Thoracic aorta (tissue), 2 donors: ENCODE measurements around the gene PTPRO. TPM values are rescaled to one million over a fixed set of nuclear protein-coding genes. Genes with fewer than 3 reads are reported as not detected.

Experiments
- ATAC-seq: fragments of 150-250 bp; one replicate; pipeline ENCODE4 v1.8.0; 2017; ENCODE audit warnings: low read depth; ENCODE audit not compliant: insufficient number of reproducible peaks, low FRiP score
- DNase-seq: peaks from one replicate; pipeline ENCODE4 v3.0.0-alpha.2; 2020; ENCODE audit warnings: low spot score
- H3K27ac ChIP-seq, 2 donors: fragments of 200-600 bp; sonication (generic); 1 replicate in 1 of 2; 2 replicates in 1 of 2; pipeline ENCODE4 v1.5.1; 2016; ENCODE audit warnings: mild to moderate bottlenecking in 2 of 2, moderate library complexity in 2 of 2
- H3K27me3 ChIP-seq: fragments of 200-600 bp; sonication (generic); replicated peaks from 2 replicates; pipeline ENCODE4 v1.6.0; 2016; ENCODE audit warnings: mild to moderate bottlenecking; ENCODE audit not compliant: insufficient read depth
- H3K36me3 ChIP-seq: fragments of 200-600 bp; sonication (generic); one replicate; pipeline ENCODE4 v1.5.1; 2016
- H3K4me1 ChIP-seq, 2 donors: fragments of 200-600 bp; sonication (generic); 1 replicate in 1 of 2; 2 replicates in 1 of 2; pipeline versions ENCODE4 v1.5.1 to v1.6.0; 2016; ENCODE audit warnings: low read depth in 2 of 2, mild to moderate bottlenecking in 1 of 2; ENCODE audit not compliant: control insufficient read depth in 1 of 2
- H3K4me3 ChIP-seq: fragments of 200-600 bp; sonication (generic); 2 replicates; pipeline ENCODE4 v1.5.1; 2016; ENCODE audit warnings: mild to moderate bottlenecking
- H3K9me3 ChIP-seq: fragments of 200-600 bp; sonication (generic); 2 replicates; pipeline ENCODE4 v1.5.1; 2016
- total RNA-seq, 2 donors: library from RNA; depleted of rRNA; stranded (reverse); fragments of >200 nt; gene quantifications; one replicate each; pipeline versions ENCODE4 v1.1.0 to v1.2.3, GENCODE V29; 2016
- TF ChIP-seq, protein P1 (sequence below): fragments of 200-600 bp; sonication (generic); IDR thresholded peaks from one replicate; pipeline ENCODE4 v1.5.1; 2019; ENCODE audit warnings: antibody characterized with exemption

PTPRO gene
- total RNA-seq, 2 donors from 2014 or later = 11.9 to 19.5 TPM

- Histone ChIP-seq H3K27ac (no peak overlapping the region), H3K27me3 (no peaks in the 10 kb centered on the region), H3K4me3 (no peak overlapping the region), H3K4me1 (no peaks in the 10 kb centered on the region), H3K36me3 (no peaks in the 10 kb centered on the region), H3K9me3 (no peaks in the 10 kb centered on the region)
- DNase-seq (no peak), ATAC-seq (no peak)
- TF ChIP-seq, protein P1, sequence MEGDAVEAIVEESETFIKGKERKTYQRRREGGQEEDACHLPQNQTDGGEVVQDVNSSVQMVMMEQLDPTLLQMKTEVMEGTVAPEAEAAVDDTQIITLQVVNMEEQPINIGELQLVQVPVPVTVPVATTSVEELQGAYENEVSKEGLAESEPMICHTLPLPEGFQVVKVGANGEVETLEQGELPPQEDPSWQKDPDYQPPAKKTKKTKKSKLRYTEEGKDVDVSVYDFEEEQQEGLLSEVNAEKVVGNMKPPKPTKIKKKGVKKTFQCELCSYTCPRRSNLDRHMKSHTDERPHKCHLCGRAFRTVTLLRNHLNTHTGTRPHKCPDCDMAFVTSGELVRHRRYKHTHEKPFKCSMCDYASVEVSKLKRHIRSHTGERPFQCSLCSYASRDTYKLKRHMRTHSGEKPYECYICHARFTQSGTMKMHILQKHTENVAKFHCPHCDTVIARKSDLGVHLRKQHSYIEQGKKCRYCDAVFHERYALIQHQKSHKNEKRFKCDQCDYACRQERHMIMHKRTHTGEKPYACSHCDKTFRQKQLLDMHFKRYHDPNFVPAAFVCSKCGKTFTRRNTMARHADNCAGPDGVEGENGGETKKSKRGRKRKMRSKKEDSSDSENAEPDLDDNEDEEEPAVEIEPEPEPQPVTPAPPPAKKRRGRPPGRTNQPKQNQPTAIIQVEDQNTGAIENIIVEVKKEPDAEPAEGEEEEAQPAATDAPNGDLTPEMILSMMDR = no peak
Observed at GRCh38 chr12:15341371-15341770, 19.1 kb downstream of the PTPRO start.

- Histone ChIP-seq H3K4me3 (no peak overlapping the region), H3K27ac (no peak overlapping the region), H3K27me3 (no peaks in the 10 kb centered on the region), H3K4me1 (no peaks in the 10 kb centered on the region), H3K9me3 (no peaks in the 10 kb centered on the region), H3K36me3 (no peaks in the 10 kb centered on the region)
- TF ChIP-seq, protein P1 = no peak
- ATAC-seq = no peak
- no peak for DNase-seq
Observed at GRCh38 chr12:15344561-15344960, 22.3 kb downstream of the PTPRO start.

DNA sequence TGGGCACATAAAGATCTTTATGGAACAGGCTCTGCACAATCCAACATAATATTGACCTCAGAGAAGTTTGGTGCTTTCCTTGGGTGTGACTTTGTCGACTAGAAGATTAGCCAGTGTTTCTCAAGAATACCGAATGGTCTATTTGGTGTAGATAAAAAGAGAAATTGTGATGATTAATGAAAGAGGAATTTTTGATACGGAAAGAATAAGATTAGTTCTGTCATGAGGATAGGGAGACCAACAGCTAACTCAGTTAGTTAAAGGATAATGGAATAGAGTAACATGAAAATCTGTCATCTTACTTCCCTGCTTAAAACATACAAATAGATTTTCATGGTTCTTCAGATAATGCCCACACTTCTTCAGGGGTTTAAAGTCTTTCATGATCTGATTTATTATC lies 24.2 kb downstream of the PTPRO start:
- no peaks in the 10 kb centered on the region for H3K27me3 ChIP-seq
- TF ChIP-seq, protein P1 = no peak
- H3K4me1 ChIP-seq = peaks cover 0 to 13% of the 10 kb centered on the region in 2 donors
- H3K4me3 ChIP-seq = no peak overlapping the region
- ATAC-seq = no peak
- DNase-seq = no peak
- no peaks in the 10 kb centered on the region for H3K9me3 ChIP-seq
- no peak overlapping the region for H3K27ac ChIP-seq
- no peaks in the 10 kb centered on the region for H3K36me3 ChIP-seq

GRCh38 chr12:15350643-15351042 lies 28.3 kb downstream of the PTPRO start:
- no peaks in the 10 kb centered on the region for H3K27me3 ChIP-seq
- H3K4me1 ChIP-seq = peaks cover 0 to 15% of the 10 kb centered on the region in 2 donors
- peak overlapping the region; percentile 43 for H3K4me3 ChIP-seq
- no peaks in the 10 kb centered on the region for H3K36me3 ChIP-seq
- DNase-seq (no peak), ATAC-seq (no peak)
- peak overlapping the region in 1 of 2 donors; percentile 7 for H3K27ac ChIP-seq
- TF ChIP-seq, protein P1 = no peak
- no peaks in the 10 kb centered on the region for H3K9me3 ChIP-seq

DNA sequence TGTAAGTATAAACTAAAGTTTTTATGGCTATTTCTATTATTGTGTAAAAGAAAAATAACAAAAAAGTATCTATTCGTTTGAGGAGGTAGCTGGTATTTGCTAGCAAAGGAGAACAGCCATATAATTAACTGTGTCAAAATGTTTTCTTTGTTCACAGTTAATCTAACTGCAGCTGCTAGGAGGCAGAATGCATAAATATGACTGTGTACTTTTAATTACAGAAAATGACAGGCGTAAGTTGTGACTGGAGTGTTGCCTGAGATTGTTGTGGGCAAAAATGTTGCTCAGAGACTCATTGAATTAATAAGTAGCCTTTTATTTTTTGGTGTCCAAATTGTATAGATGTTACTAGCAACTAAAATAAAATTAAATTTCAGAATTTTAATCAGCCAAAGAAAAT lies 33.5 kb downstream of the PTPRO start:
- DNase-seq (no peak), ATAC-seq (no peak)
- peaks cover 0 to 7% of the 10 kb centered on the region in 2 donors for H3K4me1 ChIP-seq
- H3K9me3 ChIP-seq = no peaks in the 10 kb centered on the region
- no peaks in the 10 kb centered on the region for H3K36me3 ChIP-seq
- H3K4me3 ChIP-seq = no peak overlapping the region
- H3K27me3 ChIP-seq = no peaks in the 10 kb centered on the region
- no peak overlapping the region for H3K27ac ChIP-seq
- TF ChIP-seq, protein P1 = no peak
